KMS-11 (cell line): ENCODE results near the gene TMEM214.

Experiments
- H2AFZ ChIP-seq: fragments of 200-600 bp; sonication (generic); 2 replicates; pipeline ENCODE4 v1.6.1; 2016; ENCODE audit warnings: antibody characterized with exemption, mixed run types, low read depth
- H3K27ac ChIP-seq: fragments of 200-600 bp; sonication (generic); 2 replicates; pipeline ENCODE4 v1.6.1; 2016; ENCODE audit warnings: mild to moderate bottlenecking, mixed run types
- H3K27me3 ChIP-seq: fragments of 200-600 bp; sonication (generic); 2 replicates; pipeline ENCODE4 v1.6.1; 2017; ENCODE audit warnings: mild to moderate bottlenecking, low read depth, mixed run types, moderate library complexity; ENCODE audit not compliant: insufficient read depth
- H3K36me3 ChIP-seq: fragments of 200-600 bp; sonication (generic); 2 replicates; pipeline ENCODE4 v1.6.1; 2017; ENCODE audit warnings: mild to moderate bottlenecking, mixed run types; ENCODE audit not compliant: insufficient read depth
- H3K4me1 ChIP-seq: fragments of 200-600 bp; sonication (generic); 2 replicates; pipeline ENCODE4 v1.6.1; 2016; ENCODE audit warnings: mild to moderate bottlenecking, low read depth, mixed run types; ENCODE audit not compliant: poor library complexity, severe bottlenecking
- H3K4me2 ChIP-seq: fragments of 200-600 bp; sonication (generic); 2 replicates; pipeline ENCODE4 v1.7.0; 2016; ENCODE audit warnings: mild to moderate bottlenecking, mixed run types
- H3K4me3 ChIP-seq: fragments of 200-600 bp; sonication (generic); IDR thresholded peaks from 2 replicates; pipeline ENCODE4 v1.6.1; 2017; ENCODE audit warnings: low read depth, low read length, mixed read lengths; ENCODE audit not compliant: insufficient read depth
- H3K79me2 ChIP-seq: fragments of 200-600 bp; sonication (generic); 2 replicates; pipeline ENCODE4 v1.6.1; 2016; ENCODE audit warnings: low read depth, mixed run types; ENCODE audit not compliant: insufficient read depth
- H3K9ac ChIP-seq: fragments of 200-600 bp; sonication (generic); 2 replicates; pipeline ENCODE4 v1.6.1; 2016; ENCODE audit warnings: mild to moderate bottlenecking, mixed run types
- H4K20me1 ChIP-seq: fragments of 200-600 bp; sonication (generic); 2 replicates; pipeline ENCODE4 v1.6.1; 2016; ENCODE audit warnings: mild to moderate bottlenecking, mixed run types; ENCODE audit not compliant: insufficient read depth
- TF ChIP-seq, protein P1 (sequence below): fragments of 200-600 bp; sonication (generic); conservative IDR thresholded peaks from 2 replicates; pipeline ENCODE4 v1.6.1; 2017; ENCODE audit warnings: low read depth, mild to moderate bottlenecking, antibody characterized with exemption, low read length, moderate library complexity, mixed read lengths

Gene TMEM214

DNA sequence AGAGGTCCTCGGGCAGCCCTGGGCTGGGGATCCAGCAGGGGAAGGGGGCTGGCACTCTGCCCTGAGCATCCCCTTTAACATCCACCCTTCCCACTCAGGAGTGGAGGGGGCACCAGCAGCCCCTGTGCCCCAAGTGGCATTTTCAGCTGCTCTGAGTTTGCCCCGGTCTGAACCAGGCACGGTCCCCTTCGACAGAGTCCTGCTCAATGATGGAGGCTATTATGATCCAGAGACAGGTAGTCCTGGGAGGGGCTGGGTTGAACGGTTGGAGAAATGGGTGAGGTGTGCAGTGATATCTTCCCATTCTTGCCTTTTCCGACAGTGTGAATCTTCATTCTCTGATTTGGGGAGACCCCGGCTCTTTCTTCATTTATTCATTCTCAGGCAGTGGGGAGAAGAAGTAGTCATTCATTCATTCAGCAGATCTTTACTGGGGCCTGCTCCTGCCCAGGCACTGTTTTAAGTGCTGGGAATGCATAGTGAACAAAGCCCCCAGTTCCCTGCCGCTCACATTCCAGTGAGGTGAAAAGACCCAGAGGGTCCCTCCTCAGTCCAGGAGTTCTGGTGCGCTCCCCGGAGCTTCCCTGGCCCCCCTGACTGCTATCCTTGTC, 52.4 kb downstream of the TMEM214 start:
- Histone ChIP-seq H4K20me1 (no peaks in the 10 kb centered on the region), H3K36me3 (no peaks in the 10 kb centered on the region), H3K79me2 (no peaks in the 10 kb centered on the region), H3K4me1 (peaks cover 18% of the 10 kb centered on the region), H2AFZ (peak overlapping the region; percentile 90), H3K9ac (peak overlapping the region; percentile 76; the same call in 1 of the 2 replicates), H3K4me3 (peak overlapping the region; percentile 82), H3K27me3 (no peaks in the 10 kb centered on the region), H3K4me2 (peak overlapping the region; percentile 68), H3K27ac (no peak overlapping the region)
- TF ChIP-seq, protein P1, sequence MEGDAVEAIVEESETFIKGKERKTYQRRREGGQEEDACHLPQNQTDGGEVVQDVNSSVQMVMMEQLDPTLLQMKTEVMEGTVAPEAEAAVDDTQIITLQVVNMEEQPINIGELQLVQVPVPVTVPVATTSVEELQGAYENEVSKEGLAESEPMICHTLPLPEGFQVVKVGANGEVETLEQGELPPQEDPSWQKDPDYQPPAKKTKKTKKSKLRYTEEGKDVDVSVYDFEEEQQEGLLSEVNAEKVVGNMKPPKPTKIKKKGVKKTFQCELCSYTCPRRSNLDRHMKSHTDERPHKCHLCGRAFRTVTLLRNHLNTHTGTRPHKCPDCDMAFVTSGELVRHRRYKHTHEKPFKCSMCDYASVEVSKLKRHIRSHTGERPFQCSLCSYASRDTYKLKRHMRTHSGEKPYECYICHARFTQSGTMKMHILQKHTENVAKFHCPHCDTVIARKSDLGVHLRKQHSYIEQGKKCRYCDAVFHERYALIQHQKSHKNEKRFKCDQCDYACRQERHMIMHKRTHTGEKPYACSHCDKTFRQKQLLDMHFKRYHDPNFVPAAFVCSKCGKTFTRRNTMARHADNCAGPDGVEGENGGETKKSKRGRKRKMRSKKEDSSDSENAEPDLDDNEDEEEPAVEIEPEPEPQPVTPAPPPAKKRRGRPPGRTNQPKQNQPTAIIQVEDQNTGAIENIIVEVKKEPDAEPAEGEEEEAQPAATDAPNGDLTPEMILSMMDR = no peak

DNA sequence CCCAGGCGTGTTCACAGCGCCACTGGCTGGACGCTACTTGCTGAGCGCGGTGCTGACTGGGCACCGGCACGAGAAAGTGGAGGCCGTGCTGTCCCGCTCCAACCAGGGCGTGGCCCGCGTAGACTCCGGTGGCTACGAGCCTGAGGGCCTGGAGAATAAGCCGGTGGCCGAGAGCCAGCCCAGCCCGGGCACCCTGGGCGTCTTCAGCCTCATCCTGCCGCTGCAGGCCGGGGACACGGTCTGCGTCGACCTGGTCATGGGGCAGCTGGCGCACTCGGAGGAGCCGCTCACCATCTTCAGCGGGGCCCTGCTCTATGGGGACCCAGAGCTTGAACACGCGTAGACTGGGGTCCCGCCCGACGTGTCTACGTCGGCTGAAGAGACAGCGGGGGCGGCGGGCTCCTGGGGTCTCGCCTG, 52.9 kb downstream of the TMEM214 start:
- TF ChIP-seq, protein P1 = no peak
- H3K9ac ChIP-seq = peak overlapping the region; percentile 76; the same call in 1 of the 2 replicates
- H3K4me3 ChIP-seq = peak overlapping the region; percentile 82
- H3K79me2 ChIP-seq = no peaks in the 10 kb centered on the region
- peaks cover 18% of the 10 kb centered on the region for H3K4me1 ChIP-seq
- H3K4me2 ChIP-seq = peak overlapping the region; percentile 68
- no peak overlapping the region for H3K27ac ChIP-seq
- no peaks in the 10 kb centered on the region for H4K20me1 ChIP-seq
- H3K27me3 ChIP-seq = no peaks in the 10 kb centered on the region
- H3K36me3 ChIP-seq = no peaks in the 10 kb centered on the region
- H2AFZ ChIP-seq = peak overlapping the region; percentile 90

DNA sequence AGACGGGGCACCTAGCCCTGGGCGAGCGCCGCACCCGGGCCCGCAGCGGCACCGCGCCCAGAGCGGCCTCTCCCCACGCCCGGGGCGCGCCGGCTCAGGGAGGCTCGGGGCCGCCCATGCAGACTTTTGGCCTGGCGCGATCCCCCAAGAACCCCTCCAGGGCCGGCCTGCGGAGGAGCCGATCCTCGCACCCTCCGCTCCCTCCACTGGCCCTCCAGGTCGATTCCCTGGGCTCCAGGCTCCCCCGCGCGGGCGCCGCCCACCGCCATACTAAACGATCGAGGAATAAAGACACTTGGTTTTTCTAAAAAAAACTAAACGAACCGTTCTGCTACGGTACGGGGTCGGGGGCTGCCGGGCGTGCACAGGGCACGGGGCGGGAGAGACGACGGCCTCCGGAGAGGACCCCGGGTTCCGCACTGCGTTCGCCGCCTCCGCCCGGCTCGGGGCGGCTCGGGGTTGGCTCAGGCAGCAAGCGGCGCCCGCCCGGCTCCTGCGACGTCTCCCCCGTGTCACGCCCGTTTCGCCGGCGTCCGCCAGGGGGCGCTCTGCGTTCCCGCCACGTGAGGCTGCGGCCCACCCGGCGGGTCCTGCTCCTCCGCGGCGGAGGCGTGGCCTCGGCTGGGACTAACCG, 53.4 kb downstream of the TMEM214 start:
- Histone ChIP-seq H3K79me2 (no peaks in the 10 kb centered on the region), H4K20me1 (no peaks in the 10 kb centered on the region), H3K4me3 (peak overlapping the region; percentile 82), H3K27me3 (no peaks in the 10 kb centered on the region), H3K36me3 (no peaks in the 10 kb centered on the region), H3K4me2 (peak overlapping the region; percentile 68), H2AFZ (peak overlapping the region; percentile 90), H3K27ac (peak overlapping the region; percentile 43), H3K9ac (peak overlapping the region; percentile 76; the same call in 1 of the 2 replicates), H3K4me1 (peaks cover 18% of the 10 kb centered on the region)
- TF ChIP-seq, protein P1 = peak; percentile 50

DNA sequence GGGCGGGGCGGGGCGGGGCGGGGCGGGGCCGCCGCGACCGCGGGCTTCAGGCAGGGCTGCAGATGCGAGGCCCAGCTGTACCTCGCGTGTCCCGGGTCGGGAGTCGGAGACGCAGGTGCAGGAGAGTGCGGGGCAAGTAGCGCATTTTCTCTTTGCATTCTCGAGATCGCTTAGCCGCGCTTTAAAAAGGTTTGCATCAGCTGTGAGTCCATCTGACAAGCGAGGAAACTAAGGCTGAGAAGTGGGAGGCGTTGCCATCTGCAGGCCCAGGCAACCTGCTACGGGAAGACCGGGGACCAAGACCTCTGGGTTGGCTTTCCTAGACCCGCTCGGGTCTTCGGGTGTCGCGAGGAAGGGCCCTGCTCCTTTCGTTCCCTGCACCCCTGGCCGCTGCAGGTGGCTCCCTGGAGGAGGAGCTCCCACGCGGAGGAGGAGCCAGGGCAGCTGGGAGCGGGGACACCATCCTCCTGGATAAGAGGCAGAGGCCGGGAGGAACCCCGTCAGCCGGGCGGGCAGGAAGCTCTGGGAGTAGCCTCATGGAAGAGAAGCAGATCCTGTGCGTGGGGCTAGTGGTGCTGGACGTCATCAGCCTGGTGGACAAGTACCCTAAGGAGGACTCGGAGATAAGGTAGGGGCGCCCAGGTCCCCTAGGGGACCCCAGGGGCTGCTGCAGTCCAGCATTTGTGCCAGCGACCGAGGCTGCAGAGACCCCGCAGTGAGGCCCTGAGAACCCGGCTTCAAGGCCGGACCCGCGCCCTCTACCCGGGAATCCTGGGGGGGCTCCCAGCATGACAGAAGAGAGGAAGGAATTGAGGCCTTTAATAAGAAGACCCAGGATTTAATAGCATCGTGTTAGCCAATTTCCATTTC, 54.2 kb downstream of the TMEM214 start, which contains the start of gene KHK:
TSS of gene KHK (plus strand) at position 49 of the 870 bp plus-strand sequence. CDS start at position 537, 488 bp downstream.
- no peaks in the 10 kb centered on the region for H3K27me3 ChIP-seq
- no peaks in the 10 kb centered on the region for H3K36me3 ChIP-seq
- peak within 1 kb of the TSS; percentile 78 for H3K27ac ChIP-seq
- TF ChIP-seq, protein P1 = no peak
- H3K79me2 ChIP-seq = no peaks in the 10 kb centered on the region
- peak within 1 kb of the TSS; percentile 82 for H3K4me3 ChIP-seq
- peak within 1 kb of the TSS; percentile 76; the same call in 1 of the 2 replicates for H3K9ac ChIP-seq
- no peaks in the 10 kb centered on the region for H4K20me1 ChIP-seq
- peak within 1 kb of the TSS; percentile 75 for H3K4me2 ChIP-seq
- H2AFZ ChIP-seq = peak within 1 kb of the TSS; percentile 90
- peaks cover 11% of the 10 kb centered on the region for H3K4me1 ChIP-seq
